Esophagus muscularis mucosa (tissue), 4 donors: ENCODE measurements around the gene NME1. TPM values are rescaled to one million over a fixed set of nuclear protein-coding genes. Genes with fewer than 3 reads are reported as not detected.

Experiments used
- DNase-seq: peaks from one replicate; pipeline ENCODE4 v3.0.0-alpha.2; 2017; ENCODE audit errors: extremely low spot score
- H3K27ac ChIP-seq, 4 donors: fragments of 200-600 bp; sonication (generic); replicated peaks in 1 of 4; 1 replicate in 3 of 4; 2 replicates in 1 of 4; pipeline ENCODE4 v1.5.1; 2016 to 2019; ENCODE audit warnings: mild to moderate bottlenecking in 1 of 4
- H3K27me3 ChIP-seq, 4 donors: fragments of 200-600 bp; sonication (generic); one replicate each; pipeline versions ENCODE4 v1.5.1 to v1.6.0; 2016 to 2019
- H3K36me3 ChIP-seq, 4 donors: fragments of 200-600 bp; sonication (generic); one replicate each; pipeline ENCODE4 v1.5.1; 2016 to 2019
- H3K4me1 ChIP-seq, 4 donors: fragments of 200-600 bp; sonication (generic); one replicate each; pipeline ENCODE4 v1.5.1; 2016 to 2019
- H3K4me3 ChIP-seq, 4 donors: fragments of 200-600 bp; sonication (generic); 1 replicate in 2 of 4; 2 replicates in 2 of 4; pipeline ENCODE4 v1.5.1; 2016 to 2019; ENCODE audit warnings: mild to moderate bottlenecking in 4 of 4, moderate library complexity in 1 of 4
- H3K9me3 ChIP-seq, 4 donors: fragments of 200-600 bp; sonication (generic); 1 replicate in 3 of 4; 2 replicates in 1 of 4; pipeline ENCODE4 v1.5.1; 2016 to 2019
- CTCF ChIP-seq, 3 experiments: fragments of 200-600 bp in 2 of 3; fragments of 450-650 bp in 1 of 3; sonication (generic) in 2 of 3; IDR thresholded peaks; one replicate each; pipeline ENCODE4 v1.5.1; 2017 to 2019; ENCODE audit warnings: antibody characterized with exemption in 3 of 3, mild to moderate bottlenecking in 2 of 3, moderate library complexity in 1 of 3
- EP300 ChIP-seq: sonication (generic); formaldehyde crosslinking; IDR thresholded peaks from one replicate; pipeline ENCODE4 v1.6.1; 2017; ENCODE audit warnings: antibody characterized with exemption
- POLR2A ChIP-seq: fragments of 450-650 bp; IDR thresholded peaks from one replicate; pipeline ENCODE4 v1.6.1; 2017; ENCODE audit warnings: antibody characterized with exemption, moderate library complexity, mild to moderate bottlenecking, low read depth
- POLR2AphosphoS5 ChIP-seq, 2 donors: sonication (generic); formaldehyde crosslinking; IDR thresholded peaks; one replicate each; pipeline ENCODE4 v1.6.1; 2017; ENCODE audit warnings: antibody characterized with exemption in 2 of 2
- WGBS: methylation state at CpG from one replicate; pipeline ENCODE4 v1.1.5; 2018; 5-methylcytosine and 5-hydroxymethylcytosine counted together
- intact Hi-C: fragments of 100-400 bp; cut with DNase I; formaldehyde crosslinking; loops from one replicate; pipeline ENCODE4 v1.15.1; 2023
- total RNA-seq, 4 donors: library from RNA; depleted of rRNA; stranded (reverse); fragments of >200 nt; gene quantifications; one replicate each; pipeline versions ENCODE4 v1.1.0 to v1.2.1, GENCODE V29; 2016

Gene NME1
- total RNA-seq, 4 donors from 2014 or later = 9.1 to 32.3 (median 16.3) TPM

GRCh38 chr17:51132964-51133319 is 20.4 kb upstream of the NME1 start:
- Histone ChIP-seq H3K4me3 (no peak overlapping the region), H3K4me1 (peaks cover 8 to 19% (median 15%) of the 10 kb centered on the region in 4 donors), H3K27ac (peak overlapping the region; percentile 5 to 49 (median 37)), H3K27me3 (no peaks in the 10 kb centered on the region), H3K36me3 (no peaks in the 10 kb centered on the region), H3K9me3 (no peaks in the 10 kb centered on the region)
- TF ChIP-seq POLR2A = no peak
- TF ChIP-seq CTCF (IDR thresholded peaks at IDR 0.05) = no peak
- TF ChIP-seq EP300 = no peak
- TF ChIP-seq POLR2AphosphoS5 (IDR thresholded peaks at IDR 0.05) = no peak
- DNase-seq = no peak
- intact Hi-C loops = no loop called here

GRCh38 chr17:51133365-51133764 is 20.0 kb upstream of the NME1 start:
- DNase-seq = no peak
- Histone ChIP-seq H3K4me1 (peaks cover 7 to 17% (median 12%) of the 10 kb centered on the region in 4 donors), H3K9me3 (no peaks in the 10 kb centered on the region), H3K27me3 (no peaks in the 10 kb centered on the region), H3K4me3 (no peak overlapping the region), H3K36me3 (no peaks in the 10 kb centered on the region), H3K27ac (peak overlapping the region; percentile 5 to 49 (median 37))
- TF ChIP-seq POLR2A (no peak), POLR2AphosphoS5 (IDR thresholded peaks at IDR 0.05) (no peak)
- intact Hi-C loops = no loop called here
- 53% methylated on average over 2 of the region's 2 CpGs for WGBS

- TF ChIP-seq EP300 = no peak
- TF ChIP-seq POLR2AphosphoS5 (IDR thresholded peaks at IDR 0.05) = no peak
- no peak for TF ChIP-seq CTCF (IDR thresholded peaks at IDR 0.05)
- no peak for TF ChIP-seq POLR2A
- 91% methylated on average over 3 of the region's 3 CpGs for WGBS
- DNase-seq = no peak
- intact Hi-C loops = no loop called here
- Histone ChIP-seq H3K4me1 (peaks cover 7 to 17% (median 12%) of the 10 kb centered on the region in 4 donors), H3K9me3 (no peaks in the 10 kb centered on the region), H3K27ac (no peak overlapping the region), H3K27me3 (no peaks in the 10 kb centered on the region), H3K4me3 (no peak overlapping the region), H3K36me3 (no peaks in the 10 kb centered on the region)
These were observed 17.4 kb upstream of the NME1 start for GRCh38 chr17:51135956-51136355.

- intact Hi-C loops = no loop called here
- TF ChIP-seq POLR2A (no peak), CTCF (IDR thresholded peaks at IDR 0.05) (no peak), EP300 (no peak), POLR2AphosphoS5 (IDR thresholded peaks at IDR 0.05) (no peak)
- H3K4me3 ChIP-seq = no peak overlapping the region
- H3K27me3 ChIP-seq = no peaks in the 10 kb centered on the region
- no peak overlapping the region for H3K27ac ChIP-seq
- 90% methylated on average over 2 of the region's 2 CpGs for WGBS
- no peak for DNase-seq
- H3K36me3 ChIP-seq = no peaks in the 10 kb centered on the region
- no peaks in the 10 kb centered on the region for H3K9me3 ChIP-seq
- H3K4me1 ChIP-seq = no peaks in the 10 kb centered on the region
These were observed 10.8 kb upstream of the NME1 start for GRCh38 chr17:51142597-51142996.

GRCh38 chr17:51144266-51145022 is 8.9 kb upstream of the NME1 start:
- no peaks in the 10 kb centered on the region for H3K27me3 ChIP-seq
- H3K4me3 ChIP-seq = no peak overlapping the region
- intact Hi-C loops = no loop called here
- H3K27ac ChIP-seq = no peak overlapping the region
- no peaks in the 10 kb centered on the region for H3K36me3 ChIP-seq
- H3K9me3 ChIP-seq = no peaks in the 10 kb centered on the region
- no peaks in the 10 kb centered on the region for H3K4me1 ChIP-seq
- DNase-seq = no peak
- TF ChIP-seq POLR2AphosphoS5 (IDR thresholded peaks at IDR 0.05) (no peak), POLR2A (no peak), CTCF (IDR thresholded peaks at IDR 0.05) (no peak), EP300 (no peak)
- 69% methylated on average over 6 of the region's 6 CpGs for WGBS
